H9 (cell line): Measurements from ENCODE around the gene HAGHL. TPM values are rescaled to one million over a fixed set of nuclear protein-coding genes. Genes with fewer than 3 reads are reported as not detected.
A peak's percentile ranks its signal among the peaks of the same experiment; 100 is the strongest.

Source experiments
- DNase-seq: peaks from one replicate; pipeline ENCODE4 v3.0.0-alpha.2; 2017
- H2AFZ ChIP-seq: one replicate; pipeline ENCODE4 v1.6.1; 2013; ENCODE audit warnings: mild to moderate bottlenecking, low read length, control low read depth, moderate library complexity
- H2AK5ac ChIP-seq: 2 replicates; pipeline ENCODE4 v1.6.1; 2013; ENCODE audit warnings: low read length, control low read depth, mixed read lengths; ENCODE audit not compliant: insufficient read length
- H2BK120ac ChIP-seq: one replicate; pipeline ENCODE4 v1.6.1; 2013; ENCODE audit warnings: low read depth, mild to moderate bottlenecking, low read length, control low read depth, inconsistent platforms; ENCODE audit not compliant: poor library complexity, severe bottlenecking
- H2BK12ac ChIP-seq: 2 replicates; pipeline ENCODE4 v1.6.1; 2013; ENCODE audit warnings: low read length, control low read depth, mixed read lengths, low read depth; ENCODE audit not compliant: insufficient read length
- H2BK15ac ChIP-seq: 2 replicates; pipeline ENCODE4 v1.6.1; 2013; ENCODE audit warnings: low read depth, low read length, control low read depth
- H2BK20ac ChIP-seq: one replicate; pipeline ENCODE4 v1.6.1; 2013; ENCODE audit warnings: low read depth, mild to moderate bottlenecking, low read length, control low read depth, inconsistent platforms; ENCODE audit not compliant: poor library complexity, severe bottlenecking
- H2BK5ac ChIP-seq: 2 replicates; pipeline ENCODE4 v1.6.1; 2013; ENCODE audit warnings: low read length, control low read depth, mixed read lengths; ENCODE audit not compliant: insufficient read length
- H3K14ac ChIP-seq: 2 replicates; pipeline ENCODE4 v1.6.1; 2013; ENCODE audit warnings: low read length, control low read depth; ENCODE audit not compliant: insufficient read depth
- H3K18ac ChIP-seq: 2 replicates; pipeline ENCODE4 v1.6.1; 2013; ENCODE audit warnings: low read depth, mild to moderate bottlenecking, mixed read lengths, low read length, control low read depth; ENCODE audit not compliant: insufficient read length
- H3K23ac ChIP-seq: 2 replicates; pipeline ENCODE4 v1.6.1; 2013; ENCODE audit warnings: low read length, control low read depth, mixed read lengths, low read depth; ENCODE audit not compliant: insufficient read length
- H3K23me2 ChIP-seq: 2 replicates; pipeline ENCODE4 v1.6.1; 2013; ENCODE audit warnings: low read depth, mild to moderate bottlenecking, mixed read lengths, low read length, control low read depth; ENCODE audit not compliant: insufficient read length, poor library complexity, severe bottlenecking
- H3K27ac ChIP-seq: 2 replicates; pipeline ENCODE4 v1.5.1; 2013; ENCODE audit warnings: low read length, control low read depth, mixed read lengths, low read depth; ENCODE audit not compliant: insufficient read length
- H3K27me3 ChIP-seq: 2 replicates; pipeline ENCODE4 v1.6.1; 2013; ENCODE audit warnings: low read length, control low read depth, inconsistent platforms; ENCODE audit not compliant: insufficient read depth
- H3K4ac ChIP-seq: 2 replicates; pipeline ENCODE4 v1.6.1; 2013; ENCODE audit warnings: low read depth, mild to moderate bottlenecking, control low read depth, inconsistent platforms, low read length, moderate library complexity
- H3K4me1 ChIP-seq: 2 replicates; pipeline ENCODE4 v1.6.1; 2013; ENCODE audit warnings: low read length, control low read depth, inconsistent platforms; ENCODE audit not compliant: insufficient read depth
- H3K4me2 ChIP-seq: 2 replicates; pipeline ENCODE4 v1.6.1; 2013; ENCODE audit warnings: low read length, control low read depth, mixed read lengths; ENCODE audit not compliant: insufficient read length, insufficient read depth
- H3K56ac ChIP-seq: 2 replicates; pipeline ENCODE4 v1.6.1; 2013; ENCODE audit warnings: low read depth, mild to moderate bottlenecking, mixed read lengths, low read length, control low read depth; ENCODE audit not compliant: insufficient read length
- H3K79me1 ChIP-seq: 2 replicates; pipeline ENCODE4 v1.6.1; 2013; ENCODE audit warnings: low read depth, mild to moderate bottlenecking, moderate library complexity, low read length, control low read depth, inconsistent platforms; ENCODE audit not compliant: insufficient read depth, poor library complexity, severe bottlenecking
- H3K79me2 ChIP-seq: 2 replicates; pipeline ENCODE4 v1.6.1; 2013; ENCODE audit warnings: low read length, control low read depth, inconsistent platforms; ENCODE audit not compliant: insufficient read depth
- H3K9ac ChIP-seq: 2 replicates; pipeline ENCODE4 v1.6.1; 2013; ENCODE audit warnings: low read length, control low read depth, mixed read lengths; ENCODE audit not compliant: insufficient read length; ENCODE audit errors: extremely low read depth
- H3K9me3 ChIP-seq: one replicate; pipeline ENCODE4 v1.6.1; 2013; ENCODE audit warnings: low read depth, low read length, inconsistent platforms; ENCODE audit not compliant: control insufficient read depth
- H3T11ph ChIP-seq: one replicate; pipeline ENCODE4 v1.6.1; 2013; ENCODE audit warnings: mild to moderate bottlenecking, low read length, control low read depth, inconsistent platforms
- H4K20me1 ChIP-seq: one replicate; pipeline ENCODE4 v1.6.1; 2013; ENCODE audit not compliant: control insufficient read depth, insufficient read length, insufficient read depth
- H4K5ac ChIP-seq: 2 replicates; pipeline ENCODE4 v1.6.1; 2013; ENCODE audit warnings: low read depth, mild to moderate bottlenecking, mixed read lengths, low read length, control low read depth; ENCODE audit not compliant: insufficient read length
- H4K8ac ChIP-seq: replicated peaks from 2 replicates; pipeline ENCODE4 v1.6.1; 2013; ENCODE audit warnings: low read length, control low read depth, mixed read lengths, low read depth; ENCODE audit not compliant: insufficient read length
- H4K91ac ChIP-seq: 2 replicates; pipeline ENCODE4 v1.6.1; 2013; ENCODE audit warnings: low read depth, mild to moderate bottlenecking, moderate library complexity, mixed read lengths, low read length, control low read depth; ENCODE audit not compliant: insufficient read length
- H3K27ac Mint-ChIP-seq, 3 experiments: 2 replicates in 2 of 3; 3 replicates in 1 of 3; pipeline ENCODE4 v1.8.0; 2020 to 2021; ENCODE audit warnings: mixed read lengths in 3 of 3, mild to moderate bottlenecking in 1 of 3, moderate library complexity in 1 of 3
- H3K27me3 Mint-ChIP-seq: 2 replicates; pipeline ENCODE4 v1.8.0; 2021; ENCODE audit warnings: low read depth, mild to moderate bottlenecking, moderate library complexity, mixed read lengths
- H3K36me3 Mint-ChIP-seq, 3 experiments: 2 replicates in 2 of 3; 3 replicates in 1 of 3; pipeline ENCODE4 v1.8.0; 2020 to 2021; ENCODE audit warnings: low read depth in 3 of 3, mixed read lengths in 3 of 3; ENCODE audit not compliant: insufficient read depth in 1 of 3
- H3K4me1 Mint-ChIP-seq, 2 experiments: 2 replicates each; pipeline ENCODE4 v1.8.0; 2020; ENCODE audit warnings: mixed read lengths in 2 of 2
- H3K4me3 Mint-ChIP-seq, 2 experiments: 2 replicates in 1 of 2; 3 replicates in 1 of 2; pipeline ENCODE4 v1.8.0; 2020 to 2021; ENCODE audit warnings: mild to moderate bottlenecking in 2 of 2, mixed read lengths in 2 of 2, moderate library complexity in 1 of 2
- H3K9me3 Mint-ChIP-seq, 2 experiments: 2 replicates in 1 of 2; 3 replicates in 1 of 2; pipeline ENCODE4 v1.8.0; 2020; ENCODE audit warnings: mild to moderate bottlenecking in 2 of 2, mixed read lengths in 2 of 2, moderate library complexity in 1 of 2
- WGBS: extraction: QIAGEN DNeasy Blood & Tissue Kit; methylation state at CpG from one replicate; pipeline ENCODE4 v1.1.7; 2013; ENCODE audit warnings: missing lambda C conversion rate, low lambda C conversion rate, mixed read lengths; ENCODE audit not compliant: insufficient read length; ENCODE audit errors: extremely low coverage; 5-methylcytosine and 5-hydroxymethylcytosine counted together
- total RNA-seq: library from RNA; stranded (reverse); gene quantifications from 2 replicates; pipeline ENCODE4 v1.2.1, GENCODE V29; 2021
- TF ChIP-seq, protein P1 (sequence below): fragments of 200-600 bp; sonication (generic); conservative IDR thresholded peaks from 3 replicates; pipeline ENCODE4 v1.8.0; 2021; ENCODE audit warnings: antibody characterized with exemption, mild to moderate bottlenecking

The HAGHL gene
- total RNA-seq, 1 experiment from 2014 or later, result 25.2 TPM

- Histone ChIP-seq H3K4ac (no peak overlapping the region), H2BK15ac (no peak overlapping the region), H3K18ac (no peak overlapping the region), H3T11ph (no peak overlapping the region), H3K9ac (no peak overlapping the region), H3K23me2 (no peaks in the 10 kb centered on the region), H4K20me1 (peaks cover 3% of the 10 kb centered on the region), H3K4me2 (no peak overlapping the region), H2BK12ac (no peak overlapping the region), H2AK5ac (no peak overlapping the region), H3K79me1 (no peaks in the 10 kb centered on the region), H4K8ac (no peak overlapping the region), H3K9me3 (no peaks in the 10 kb centered on the region), H3K79me2 (no peaks in the 10 kb centered on the region), H3K27ac (no peak overlapping the region), H4K5ac (no peak overlapping the region), H2BK120ac (no peak overlapping the region), H3K23ac (no peak overlapping the region), H3K14ac (no peak overlapping the region), H2AFZ (no peak overlapping the region), H3K27me3 (no peaks in the 10 kb centered on the region; the same call in 1 of the 2 replicates), H3K56ac (no peak overlapping the region), H2BK5ac (no peak overlapping the region), H3K4me1 (no peaks in the 10 kb centered on the region), H2BK20ac (no peak overlapping the region), H4K91ac (no peak overlapping the region)
- Mint-ChIP-seq H3K9me3 (no peaks in the 10 kb centered on the region), H3K36me3 (no peaks in the 10 kb centered on the region), H3K27ac (0 out of 7 replicates have a peak overlapping the region, but pooled peaks of 1 of the 3 experiments have one; percentile 41), H3K27me3 (peaks cover 31% of the 10 kb centered on the region), H3K4me1 (no peaks in the 10 kb centered on the region), H3K4me3 (no peak overlapping the region)
- no CpG with 5 or more reads among the region's 16 CpGs for WGBS
- DNase-seq, result no peak
- TF ChIP-seq, protein P1, sequence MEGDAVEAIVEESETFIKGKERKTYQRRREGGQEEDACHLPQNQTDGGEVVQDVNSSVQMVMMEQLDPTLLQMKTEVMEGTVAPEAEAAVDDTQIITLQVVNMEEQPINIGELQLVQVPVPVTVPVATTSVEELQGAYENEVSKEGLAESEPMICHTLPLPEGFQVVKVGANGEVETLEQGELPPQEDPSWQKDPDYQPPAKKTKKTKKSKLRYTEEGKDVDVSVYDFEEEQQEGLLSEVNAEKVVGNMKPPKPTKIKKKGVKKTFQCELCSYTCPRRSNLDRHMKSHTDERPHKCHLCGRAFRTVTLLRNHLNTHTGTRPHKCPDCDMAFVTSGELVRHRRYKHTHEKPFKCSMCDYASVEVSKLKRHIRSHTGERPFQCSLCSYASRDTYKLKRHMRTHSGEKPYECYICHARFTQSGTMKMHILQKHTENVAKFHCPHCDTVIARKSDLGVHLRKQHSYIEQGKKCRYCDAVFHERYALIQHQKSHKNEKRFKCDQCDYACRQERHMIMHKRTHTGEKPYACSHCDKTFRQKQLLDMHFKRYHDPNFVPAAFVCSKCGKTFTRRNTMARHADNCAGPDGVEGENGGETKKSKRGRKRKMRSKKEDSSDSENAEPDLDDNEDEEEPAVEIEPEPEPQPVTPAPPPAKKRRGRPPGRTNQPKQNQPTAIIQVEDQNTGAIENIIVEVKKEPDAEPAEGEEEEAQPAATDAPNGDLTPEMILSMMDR, result no peak
These were observed 50.9 kb downstream of the HAGHL start for GRCh38 chr16:777826-778225.
